ENCODE results near the gene SP3. TPM values are rescaled to one million over a fixed set of nuclear protein-coding genes. Genes with fewer than 3 reads are reported as not detected.

SP3 gene
- total RNA-seq (10 to 100 TPM; 93.0 to 98.4 TPM), polyA plus RNA-seq (61.0 TPM)

DNA sequence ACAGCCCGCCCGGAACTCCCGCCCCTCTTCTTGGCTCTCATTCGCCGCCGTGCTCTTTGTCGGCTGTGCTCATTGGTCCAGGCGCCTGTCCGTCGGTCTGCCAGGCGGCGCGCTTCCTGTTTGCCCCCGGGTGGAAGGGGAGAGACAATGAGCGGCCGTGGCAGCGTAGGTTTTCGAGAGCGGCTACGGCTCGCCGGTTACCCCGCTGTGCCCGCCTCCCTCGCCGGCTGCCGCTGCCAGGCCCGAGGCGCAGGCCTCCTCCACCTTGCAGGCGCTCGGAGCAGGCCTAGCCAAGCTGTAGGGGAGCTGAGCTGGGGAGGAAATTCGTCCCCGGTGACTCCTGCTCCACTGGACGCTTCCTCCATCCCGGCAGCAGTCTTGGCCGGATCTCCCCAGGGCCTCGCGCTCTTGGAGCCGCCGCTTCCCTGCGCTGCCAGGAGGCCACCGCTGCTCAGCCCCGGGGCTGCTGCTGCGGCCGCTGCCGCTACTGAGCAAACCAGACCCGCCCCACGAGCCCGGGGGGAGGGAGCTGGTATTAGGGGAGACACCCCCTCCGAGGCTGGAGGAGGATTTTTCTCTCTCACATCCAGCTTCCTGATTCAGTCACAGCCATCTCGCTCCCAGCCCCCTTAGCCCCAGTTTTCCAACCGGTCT, at the start of gene SP3:
SP3 (minus strand) TSS at position 2 of the 654 bp plus-strand sequence. CDS start 202 bp downstream, outside the sequence.
- ChIA-PET CTCF (no interaction called here), POLR2A (interaction anchor here (0.6 to 0.8 kb wide), 2 partner anchors 10 to 72 kb away, joined by 3 to 5 read pairs; no protein-coding TSS in a partner anchor)
- Histone ChIP-seq H3K27ac (ENCODE audit: low read depth, low read length) (peak within 1 kb of the TSS; percentile 94), H3K9me3 (ENCODE audit: low read length) (no peaks in the 10 kb centered on the region), H3K36me3 (ENCODE audit: insufficient read depth, low read length) (no peaks in the 10 kb centered on the region), H3K27me3 (ENCODE audit: insufficient read depth, low read length, poor library complexity, severe bottlenecking) (no peaks in the 10 kb centered on the region), H3K4me3 (ENCODE audit: low read length) (peak within 1 kb of the TSS; percentile 68), H3K4me1 (ENCODE audit: insufficient read depth, low read length) (peaks cover 28% of the 10 kb centered on the region)
- H3K4me1 Mint-ChIP-seq: peaks cover 32 to 43% (median 42%) of the 10 kb centered on the region in 3 donors
- DNase-seq: peak; percentile 93 to 97 (median 95)
- peaks cover 0 to 3% of the 10 kb centered on the region in 2 donors for H3K27me3 Mint-ChIP-seq
- peak within 1 kb of the TSS; percentile 95 to 100 (median 98) for H3K27ac Mint-ChIP-seq
- no peaks in the 10 kb centered on the region for H3K9me3 Mint-ChIP-seq
- peaks cover 0 to 27% (median 3%) of the 10 kb centered on the region in 3 donors for H3K36me3 Mint-ChIP-seq
- H3K4me3 Mint-ChIP-seq: peak within 1 kb of the TSS; percentile 93 to 100 (median 99)

DNA sequence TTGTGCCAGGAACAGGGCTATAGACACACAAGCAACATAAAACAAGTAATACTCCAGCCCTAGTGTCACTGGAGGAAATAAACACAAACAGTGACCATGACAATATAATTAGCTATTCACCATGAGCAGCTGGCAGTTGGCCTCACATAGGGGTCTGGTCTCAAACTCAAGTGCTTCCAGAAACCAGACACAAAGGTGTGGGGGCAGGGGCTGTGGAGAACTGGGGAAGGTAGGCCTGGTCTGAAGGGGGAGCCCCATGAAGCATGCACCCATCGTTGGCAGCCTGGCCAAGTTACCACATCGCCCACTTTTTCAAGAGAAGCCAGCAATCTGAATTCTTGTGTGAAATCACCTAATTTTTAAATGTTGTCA, 49.5 kb upstream of the SP3 start:
- H3K36me3 ChIP-seq (ENCODE audit: insufficient read depth, low read length): no peaks in the 10 kb centered on the region
- peaks cover 0 to 11% (median 2%) of the 10 kb centered on the region in 3 donors for H3K4me1 Mint-ChIP-seq
- H3K36me3 Mint-ChIP-seq: peaks cover 0 to 1% (median 0%) of the 10 kb centered on the region in 3 donors
- no peaks in the 10 kb centered on the region for H3K9me3 Mint-ChIP-seq
- peaks cover 4 to 26% of the 10 kb centered on the region in 2 donors for H3K27me3 Mint-ChIP-seq
- no peak overlapping the region for H3K4me3 ChIP-seq (ENCODE audit: low read length)
- peak overlapping the region in 1 of 8 donors; percentile 28 for H3K27ac Mint-ChIP-seq
- CTCF ChIA-PET: no interaction called here
- H3K4me1 ChIP-seq (ENCODE audit: insufficient read depth, low read length): no peaks in the 10 kb centered on the region
- no peak for DNase-seq
- no peak overlapping the region for H3K27ac ChIP-seq (ENCODE audit: low read depth, low read length)
- H3K27me3 ChIP-seq (ENCODE audit: insufficient read depth, low read length, poor library complexity, severe bottlenecking): no peaks in the 10 kb centered on the region
- no peaks in the 10 kb centered on the region for H3K9me3 ChIP-seq (ENCODE audit: low read length)
- H3K4me3 Mint-ChIP-seq: peak overlapping the region in 1 of 7 donors; percentile 10
- POLR2A ChIA-PET: no interaction called here

DNA sequence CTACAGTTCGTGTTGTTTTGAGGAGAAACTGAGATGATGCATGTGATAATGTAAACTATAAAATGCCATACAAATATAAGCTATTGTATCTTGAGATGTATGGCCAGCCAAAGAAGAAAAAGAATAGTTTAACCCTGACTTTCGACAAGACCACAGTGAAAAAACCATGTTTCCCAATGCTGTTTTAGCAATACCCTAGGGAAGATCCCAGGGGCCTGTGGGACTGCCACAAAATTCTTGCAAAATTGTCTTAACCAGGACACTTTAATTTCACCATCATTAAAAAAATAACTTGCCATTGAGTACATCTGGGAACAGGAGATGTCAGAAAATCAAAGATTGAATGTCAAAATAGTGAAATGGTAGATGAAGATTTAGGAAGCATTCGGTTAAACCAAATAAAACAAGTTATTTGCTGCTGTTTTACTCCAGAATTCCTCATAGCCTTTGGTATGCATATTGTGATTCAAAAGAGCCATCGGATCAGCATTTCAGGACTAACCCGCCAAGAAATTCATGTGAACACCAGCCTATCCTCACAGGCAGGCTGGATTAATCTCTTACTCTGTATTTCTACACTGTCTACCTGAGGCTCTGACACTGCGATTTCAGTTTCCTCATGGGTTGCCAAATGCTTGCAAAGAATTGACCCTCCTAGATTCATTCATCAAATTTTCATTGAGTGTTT, 49.0 kb upstream of the SP3 start:
- POLR2A ChIA-PET: no interaction called here
- H3K4me3 Mint-ChIP-seq: peak overlapping the region in 4 of 7 donors; percentile 10 to 74 (median 71)
- no peak overlapping the region for H3K27ac ChIP-seq (ENCODE audit: low read depth, low read length)
- H3K36me3 ChIP-seq (ENCODE audit: insufficient read depth, low read length): no peaks in the 10 kb centered on the region
- H3K4me1 ChIP-seq (ENCODE audit: insufficient read depth, low read length): no peaks in the 10 kb centered on the region
- no peaks in the 10 kb centered on the region for H3K9me3 ChIP-seq (ENCODE audit: low read length)
- H3K27me3 Mint-ChIP-seq: peaks cover 4 to 27% of the 10 kb centered on the region in 2 donors
- peak overlapping the region in 1 of 8 donors; percentile 30 for H3K27ac Mint-ChIP-seq
- H3K4me1 Mint-ChIP-seq: peaks cover 0 to 11% (median 2%) of the 10 kb centered on the region in 3 donors
- DNase-seq: no peak
- H3K36me3 Mint-ChIP-seq: peaks cover 0 to 1% (median 0%) of the 10 kb centered on the region in 3 donors
- H3K4me3 ChIP-seq (ENCODE audit: low read length): no peak overlapping the region
- no peaks in the 10 kb centered on the region for H3K9me3 Mint-ChIP-seq
- CTCF ChIA-PET: no interaction called here
- H3K27me3 ChIP-seq (ENCODE audit: insufficient read depth, low read length, poor library complexity, severe bottlenecking): no peaks in the 10 kb centered on the region

DNA sequence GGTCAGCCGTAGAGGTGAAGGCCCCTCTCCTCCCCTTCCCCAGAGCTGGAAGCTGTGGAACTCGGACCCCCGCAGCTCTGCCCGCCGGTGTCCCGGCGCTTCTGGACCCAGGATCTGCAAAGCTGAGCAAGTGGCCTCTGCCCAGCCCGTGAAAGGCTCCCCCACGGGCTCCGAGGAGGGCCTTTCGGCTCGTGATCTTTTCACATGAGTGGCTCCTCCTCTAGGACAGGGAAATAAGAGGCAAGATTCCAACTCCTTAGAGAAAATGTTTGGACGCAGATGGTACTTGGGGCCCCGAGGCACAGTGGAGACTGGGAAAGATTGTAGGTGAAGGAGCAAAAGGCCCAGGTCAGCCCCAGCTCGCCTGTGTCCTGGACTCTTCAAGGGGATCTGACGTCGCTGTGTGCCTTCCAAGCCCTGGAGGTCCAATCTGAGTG, 48.2 kb upstream of the SP3 start:
- Histone ChIP-seq H3K36me3 (ENCODE audit: insufficient read depth, low read length) (no peaks in the 10 kb centered on the region), H3K27ac (ENCODE audit: low read depth, low read length) (no peak overlapping the region), H3K4me1 (ENCODE audit: insufficient read depth, low read length) (no peaks in the 10 kb centered on the region), H3K9me3 (ENCODE audit: low read length) (no peaks in the 10 kb centered on the region), H3K27me3 (ENCODE audit: insufficient read depth, low read length, poor library complexity, severe bottlenecking) (no peaks in the 10 kb centered on the region), H3K4me3 (ENCODE audit: low read length) (no peak overlapping the region)
- H3K4me3 Mint-ChIP-seq: peak overlapping the region; percentile 4 to 84 (median 71)
- DNase-seq: no peak
- peaks cover 4 to 23% of the 10 kb centered on the region in 2 donors for H3K27me3 Mint-ChIP-seq
- ChIA-PET POLR2A (no interaction called here), CTCF (no interaction called here)
- H3K9me3 Mint-ChIP-seq: no peaks in the 10 kb centered on the region
- H3K4me1 Mint-ChIP-seq: peaks cover 0 to 11% (median 2%) of the 10 kb centered on the region in 3 donors
- H3K27ac Mint-ChIP-seq: peak overlapping the region in 3 of 8 donors; percentile 5 to 77 (median 30)
- H3K36me3 Mint-ChIP-seq: peaks cover 0 to 1% (median 0%) of the 10 kb centered on the region in 3 donors

DNA sequence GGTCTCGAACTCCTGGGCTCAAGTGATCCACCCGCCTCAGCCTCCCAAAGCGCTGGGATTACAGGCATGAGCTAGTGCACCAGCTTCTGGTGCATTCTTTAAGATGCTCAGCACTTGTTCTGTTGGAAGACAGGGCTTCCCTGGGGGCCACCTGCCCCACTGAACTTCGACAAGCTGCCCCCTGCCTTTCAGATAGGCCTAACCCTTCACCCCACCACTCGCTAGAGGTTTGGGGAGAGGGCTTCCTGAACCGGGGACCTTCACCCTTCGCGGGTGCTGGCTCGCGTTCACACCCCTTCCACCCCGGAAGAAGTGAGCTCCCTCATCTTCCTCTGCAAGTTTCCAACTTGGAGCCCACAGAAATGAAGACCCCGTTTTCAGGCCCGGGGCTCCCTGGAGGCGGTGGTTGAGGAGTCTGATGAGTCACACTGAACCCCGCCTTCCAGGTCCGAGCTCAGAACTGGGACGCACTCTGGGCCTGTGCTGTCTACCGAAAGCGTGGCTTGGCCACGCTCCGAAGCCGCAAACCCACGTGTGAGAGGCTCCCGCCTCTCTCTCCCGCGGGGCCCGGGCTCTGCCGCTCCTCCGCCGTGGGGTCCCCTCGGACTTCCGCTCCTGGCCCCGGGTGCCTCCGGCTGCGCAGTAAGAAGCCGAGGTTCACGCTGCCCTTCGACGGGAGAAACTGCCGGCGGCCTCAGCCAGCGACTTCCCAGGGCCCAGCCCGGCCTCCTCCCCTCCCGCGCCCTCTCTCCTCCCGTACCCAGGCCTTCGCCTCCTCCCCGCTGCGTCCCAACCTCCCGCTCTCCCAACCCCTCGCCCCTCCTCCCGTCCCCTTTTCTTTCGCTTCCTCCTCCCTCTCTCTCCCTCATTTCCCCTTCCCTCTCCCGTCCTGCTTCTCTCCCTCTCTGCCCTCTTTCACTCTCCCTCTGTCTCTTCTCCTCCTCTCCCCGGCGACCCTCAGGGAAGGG, 47.5 kb upstream of the SP3 start:
- Histone ChIP-seq H3K9me3 (ENCODE audit: low read length) (no peaks in the 10 kb centered on the region), H3K4me3 (ENCODE audit: low read length) (peak overlapping the region; percentile 38), H3K4me1 (ENCODE audit: insufficient read depth, low read length) (no peaks in the 10 kb centered on the region), H3K36me3 (ENCODE audit: insufficient read depth, low read length) (no peaks in the 10 kb centered on the region), H3K27me3 (ENCODE audit: insufficient read depth, low read length, poor library complexity, severe bottlenecking) (no peaks in the 10 kb centered on the region), H3K27ac (ENCODE audit: low read depth, low read length) (no peak overlapping the region)
- H3K27ac Mint-ChIP-seq: peak overlapping the region in 3 of 8 donors; percentile 6 to 49 (median 10)
- DNase-seq: peak; percentile 27 to 56 (median 31)
- H3K9me3 Mint-ChIP-seq: no peaks in the 10 kb centered on the region
- CTCF ChIA-PET: interaction anchor here (0.7 to 1.6 kb wide), 4 partner anchors 24 to 129 kb away, joined by 3 to 4 read pairs (median 4); no protein-coding TSS in a partner anchor
- POLR2A ChIA-PET: interaction anchor here (0.6 kb wide), 1 partner anchor 72 kb away, joined by 3 read pairs; no protein-coding TSS in a partner anchor
- H3K27me3 Mint-ChIP-seq: peaks cover 4 to 23% of the 10 kb centered on the region in 2 donors
- peaks cover 0 to 1% (median 0%) of the 10 kb centered on the region in 3 donors for H3K36me3 Mint-ChIP-seq
- H3K4me1 Mint-ChIP-seq: peaks cover 0 to 11% (median 2%) of the 10 kb centered on the region in 3 donors
- H3K4me3 Mint-ChIP-seq: peak overlapping the region; percentile 45 to 84 (median 71)

DNA sequence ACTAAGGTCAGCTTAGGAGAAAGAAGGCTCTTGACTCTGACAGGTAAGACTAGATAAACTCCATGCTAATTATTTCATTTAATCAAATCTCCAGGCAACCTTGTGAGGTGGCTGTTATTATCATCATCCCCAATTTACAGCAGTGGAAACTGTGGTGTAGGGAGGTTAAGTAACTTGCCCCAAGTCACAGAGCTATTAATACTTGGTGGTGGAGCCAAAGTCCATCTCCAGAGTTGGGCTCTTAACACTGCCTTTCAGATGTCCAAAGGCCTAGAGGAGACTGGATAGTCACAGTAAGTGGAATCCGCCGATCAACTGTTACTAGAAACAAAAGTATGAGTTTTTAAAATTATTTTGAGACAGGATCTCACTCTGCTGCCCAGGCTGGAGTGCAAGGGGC, 46.6 kb upstream of the SP3 start:
- CTCF ChIA-PET: interaction anchor here (0.9 to 1.6 kb wide), 3 partner anchors 25 to 128 kb away, joined by 3 to 4 read pairs (median 3); no protein-coding TSS in a partner anchor
- no peaks in the 10 kb centered on the region for H3K9me3 Mint-ChIP-seq
- H3K27me3 ChIP-seq (ENCODE audit: insufficient read depth, low read length, poor library complexity, severe bottlenecking): no peaks in the 10 kb centered on the region
- no peak overlapping the region for H3K4me3 ChIP-seq (ENCODE audit: low read length)
- DNase-seq: no peak
- peaks cover 0 to 11% (median 2%) of the 10 kb centered on the region in 3 donors for H3K4me1 Mint-ChIP-seq
- peak overlapping the region in 3 of 7 donors; percentile 17 to 25 (median 25) for H3K4me3 Mint-ChIP-seq
- H3K36me3 Mint-ChIP-seq: peaks cover 0 to 1% (median 0%) of the 10 kb centered on the region in 3 donors
- POLR2A ChIA-PET: interaction anchor here (0.6 kb wide), 1 partner anchor 71 kb away, joined by 3 read pairs; no protein-coding TSS in a partner anchor
- H3K27ac ChIP-seq (ENCODE audit: low read depth, low read length): no peak overlapping the region
- H3K27ac Mint-ChIP-seq: peak overlapping the region in 2 of 8 donors; percentile 38 to 78
- no peaks in the 10 kb centered on the region for H3K9me3 ChIP-seq (ENCODE audit: low read length)
- peaks cover 4 to 23% of the 10 kb centered on the region in 2 donors for H3K27me3 Mint-ChIP-seq
- H3K36me3 ChIP-seq (ENCODE audit: insufficient read depth, low read length): no peaks in the 10 kb centered on the region
- H3K4me1 ChIP-seq (ENCODE audit: insufficient read depth, low read length): no peaks in the 10 kb centered on the region

DNA sequence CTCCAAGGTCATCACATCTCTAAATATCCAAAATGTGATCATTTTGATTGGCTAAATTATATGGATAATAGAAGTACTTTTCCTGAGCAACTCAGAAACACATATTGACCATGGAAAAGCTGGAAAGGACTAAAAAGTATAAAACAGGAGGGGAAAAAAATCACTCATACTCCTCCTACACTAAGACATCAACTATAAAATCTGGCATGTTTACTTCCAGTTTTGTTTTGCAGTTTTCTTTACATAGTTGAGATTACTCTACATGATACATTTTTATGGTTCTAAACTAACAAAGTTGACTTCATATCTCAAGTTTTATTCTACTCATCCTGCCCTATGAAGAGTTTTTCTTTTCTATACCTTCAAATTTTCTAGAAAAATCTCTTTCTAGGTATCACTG, 46.0 kb upstream of the SP3 start:
- Mint-ChIP-seq H3K9me3 (no peaks in the 10 kb centered on the region), H3K36me3 (peaks cover 0 to 1% (median 0%) of the 10 kb centered on the region in 3 donors), H3K27ac (no peak overlapping the region), H3K4me1 (peaks cover 0 to 11% (median 2%) of the 10 kb centered on the region in 3 donors), H3K4me3 (peak overlapping the region in 2 of 7 donors; percentile 17 to 29), H3K27me3 (peaks cover 4 to 20% of the 10 kb centered on the region in 2 donors)
- Histone ChIP-seq H3K4me1 (ENCODE audit: insufficient read depth, low read length) (no peaks in the 10 kb centered on the region), H3K27ac (ENCODE audit: low read depth, low read length) (no peak overlapping the region), H3K9me3 (ENCODE audit: low read length) (no peaks in the 10 kb centered on the region), H3K4me3 (ENCODE audit: low read length) (no peak overlapping the region), H3K36me3 (ENCODE audit: insufficient read depth, low read length) (no peaks in the 10 kb centered on the region), H3K27me3 (ENCODE audit: insufficient read depth, low read length, poor library complexity, severe bottlenecking) (no peaks in the 10 kb centered on the region)
- ChIA-PET CTCF (interaction anchor here (0.9 to 1.6 kb wide), 2 partner anchors 29 to 127 kb away, joined by 3 read pairs; no protein-coding TSS in a partner anchor), POLR2A (no interaction called here)
- DNase-seq: no peak

Data from CD8-positive, alpha-beta memory T cell (primary cell).